ENCODE results near the gene FAM89A. TPM values are rescaled to one million over a fixed set of nuclear protein-coding genes. Genes with fewer than 3 reads are reported as not detected.

FAM89A gene
- total and polyA plus RNA-seq, 9 of the 15 experiments (the other 6 are each of a cell fraction or from before 2014, with no cell fraction given) = 8.7 to 66.2 (median 43.3) TPM

DNA sequence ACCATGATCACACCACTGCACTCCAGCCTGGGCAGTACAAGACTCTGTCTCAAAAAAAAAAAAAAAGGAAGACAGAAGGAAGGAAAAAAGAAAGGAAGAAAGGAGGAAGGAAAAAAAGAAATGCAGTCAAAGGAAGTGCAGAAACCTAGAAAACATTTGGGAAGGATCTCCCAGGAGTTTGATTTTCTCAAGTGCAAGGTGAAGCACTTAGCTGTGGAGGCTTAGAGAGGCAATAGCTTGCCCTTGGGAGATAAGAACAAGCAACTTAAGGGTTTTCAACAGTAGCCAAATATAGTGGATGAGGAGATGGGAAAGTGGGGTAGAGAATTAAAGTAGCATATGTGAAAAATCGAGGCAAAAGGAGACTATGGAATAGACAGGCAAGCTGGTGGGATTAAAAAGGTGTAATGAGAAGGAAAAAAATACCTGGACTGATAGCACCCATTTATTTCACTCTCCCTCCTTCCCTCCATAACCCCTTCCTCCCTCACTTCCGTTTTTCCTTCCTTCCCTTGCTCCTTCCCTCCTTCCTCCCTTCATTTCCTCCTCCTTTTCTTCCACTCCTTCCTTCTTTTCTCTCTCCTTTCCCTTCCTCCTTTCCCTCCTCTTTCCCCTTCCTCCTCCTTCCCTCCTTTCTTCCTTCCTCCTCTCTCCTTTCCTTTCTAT is 6.8 kb upstream of the FAM89A start:
- FAIRE-seq (peak; percentile 74), ATAC-seq (peak; percentile 69), DNase-seq (ENCODE audit: extremely low read depth in 1 of 4, low spot score in 3 of 4) (peak in 2 of 4 experiments; percentile 71 to 74)
- H3K9me3 ChIP-seq (replicated peaks; ENCODE audit: control insufficient read depth, insufficient read depth, low read depth, low read length) = peaks cover 15% of the 10 kb centered on the region
- BruUV-seq (replicated peaks) = no TSS peak
- no peak overlapping the region for H3K4me3 ChIP-seq
- H3K9me1 ChIP-seq (ENCODE audit: control insufficient read depth, insufficient read depth, low read length) = no peaks in the 10 kb centered on the region
- no peaks in the 10 kb centered on the region; the same call in 2 of the 3 replicates for H3K36me3 ChIP-seq (ENCODE audit: control insufficient read depth, insufficient read depth, low read length)
- peak overlapping the region; percentile 77; the same call in 1 of the 2 replicates for H3K4me2 ChIP-seq (ENCODE audit: insufficient read depth, low read length)
- peaks cover 4 to 39% of the 10 kb centered on the region in 2 experiments for H3K4me1 ChIP-seq (replicated peaks in 1 of 2; ENCODE audit: control insufficient read depth in 2 of 2, insufficient read depth in 2 of 2, low read length in 2 of 2)
- WGBS (ENCODE audit: insufficient coverage, low coverage, missing lambda C conversion rate) = 6% methylated on average over 2 of the region's 2 CpGs
- in situ Hi-C loops (cut with MboI) = no loop called here
- peak overlapping the region; percentile 80 for H3K27ac ChIP-seq (ENCODE audit: extremely low read depth, low read depth, low read length)
- no peaks in the 10 kb centered on the region for H3K27me3 ChIP-seq (ENCODE audit: control insufficient read depth in 2 of 2, insufficient read depth in 2 of 2, low read length in 2 of 2)
- H4K20me1 ChIP-seq (replicated peaks; ENCODE audit: control insufficient read depth, insufficient read depth, low read length) = no peaks in the 10 kb centered on the region
- ChIA-PET CTCF (ENCODE audit: low intra/inter-chr PET ratio) (no interaction called here), POLR2A (interaction anchor here (0.6 to 2.6 kb wide), 6 partner anchors 9 to 961 kb away, joined by 3 to 16 read pairs (median 7); no protein-coding TSS in a partner anchor)
- no peaks in the 10 kb centered on the region for H3K79me2 ChIP-seq (ENCODE audit: control insufficient read depth, insufficient read depth, low read length)
- H2AFZ ChIP-seq (ENCODE audit: low read depth, low read length) = peak overlapping the region; percentile 77
- intact Hi-C loops (cut with micrococcal nuclease) = loop anchor here (2.0 kb wide), 1 partner anchor 18 kb away; no protein-coding TSS in a partner anchor
- H3K9ac ChIP-seq (ENCODE audit: insufficient read depth in 1 of 2, low read depth in 2 of 2, low read length in 2 of 2) = peak overlapping the region in 1 of 2 experiments; percentile 58; a peak in 2 of 4 replicates
- TF ChIP-seq ZNF717 (CRISPR knock-in tag; IDR thresholded peaks at IDR 0.05) (no peak), RCOR1 (IDR thresholded peaks at IDR 0.05; ENCODE audit: borderline replicate concordance in 1 of 2, low read depth in 2 of 2, low read length in 2 of 2) (peak in 1 of 2 experiments; percentile 36; a peak in 1 of 4 replicates), MIER1 (IDR thresholded peaks at IDR 0.05; ENCODE audit: low read depth) (peak; percentile 62; the same call in 1 of the 2 replicates), SPI1 (IDR thresholded peaks at IDR 0.05; ENCODE audit: borderline replicate concordance, low read depth, low read length) (peak; percentile 83), XRCC3 (IDR thresholded peaks at IDR 0.05) (no peak), ZNF766 (CRISPR knock-in tag; conservative IDR thresholded peaks at IDR 0.05) (0 out of 2 replicates have a peak, but pooled peaks have one; percentile 22), CBX3 (IDR thresholded peaks at IDR 0.05; ENCODE audit: borderline replicate concordance in 1 of 2, low read length in 2 of 2) (no peak), MTA2 (IDR thresholded peaks at IDR 0.05; ENCODE audit: low read depth) (peak; percentile 57), HIVEP1 (CRISPR knock-in tag; IDR thresholded peaks at IDR 0.05) (0 out of 2 replicates have a peak, but pooled peaks have one; percentile 21), GTF2B (IDR thresholded peaks at IDR 0.05; ENCODE audit: extremely low read depth, insufficient read length) (no peak), NELFE (IDR thresholded peaks at IDR 0.05; ENCODE audit: insufficient read depth, insufficient read length) (no peak), TAL1 (IDR thresholded peaks at IDR 0.05) (peak; percentile 64), RFX1 (IDR thresholded peaks at IDR 0.05) (no peak), PHTF2 (CRISPR knock-in tag; IDR thresholded peaks at IDR 0.05) (no peak), ZNF586 (CRISPR knock-in tag; conservative IDR thresholded peaks at IDR 0.05) (0 out of 2 replicates have a peak, but pooled peaks have one; percentile 24), SREBF1 (IDR thresholded peaks at IDR 0.05; ENCODE audit: borderline replicate concordance, low read depth, low read length) (no peak), ZSCAN32 (CRISPR knock-in tag; IDR thresholded peaks at IDR 0.05) (no peak), DPF2 (IDR thresholded peaks at IDR 0.05) (peak; percentile 86), FOXM1 (IDR thresholded peaks at IDR 0.05; ENCODE audit: low read depth) (no peak), FOXM1 (CRISPR knock-in tag; IDR thresholded peaks at IDR 0.05; ENCODE audit: low read depth) (no peak), NFXL1 (CRISPR knock-in tag; IDR thresholded peaks at IDR 0.05) (0 out of 2 replicates have a peak, but pooled peaks have one; percentile 54), ELF4 (CRISPR knock-in tag; IDR thresholded peaks at IDR 0.05) (peak; percentile 85), PML (IDR thresholded peaks at IDR 0.05; ENCODE audit: low read length) (no peak)
- TF ChIP-seq, protein P1, sequence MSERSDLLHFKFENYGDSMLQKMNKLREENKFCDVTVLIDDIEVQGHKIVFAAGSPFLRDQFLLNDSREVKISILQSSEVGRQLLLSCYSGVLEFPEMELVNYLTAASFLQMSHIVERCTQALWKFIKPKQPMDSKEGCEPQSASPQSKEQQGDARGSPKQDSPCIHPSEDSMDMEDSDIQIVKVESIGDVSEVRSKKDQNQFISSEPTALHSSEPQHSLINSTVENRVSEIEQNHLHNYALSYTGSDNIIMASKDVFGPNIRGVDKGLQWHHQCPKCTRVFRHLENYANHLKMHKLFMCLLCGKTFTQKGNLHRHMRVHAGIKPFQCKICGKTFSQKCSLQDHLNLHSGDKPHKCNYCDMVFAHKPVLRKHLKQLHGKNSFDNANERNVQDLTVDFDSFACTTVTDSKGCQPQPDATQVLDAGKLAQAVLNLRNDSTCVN (CRISPR knock-in tag; IDR thresholded peaks at IDR 0.05) = peak; percentile 90

All from K562 (cell line).